LNCAP (cell line): Measurements from ENCODE around the gene DAB1.

Experiments
- TF ChIP-seq, protein P1 (sequence below): fragments of 450-650 bp; IDR thresholded peaks from 2 replicates; pipeline ENCODE4 v1.5.1; 2017; ENCODE audit warnings: mild to moderate bottlenecking

Gene DAB1

DNA sequence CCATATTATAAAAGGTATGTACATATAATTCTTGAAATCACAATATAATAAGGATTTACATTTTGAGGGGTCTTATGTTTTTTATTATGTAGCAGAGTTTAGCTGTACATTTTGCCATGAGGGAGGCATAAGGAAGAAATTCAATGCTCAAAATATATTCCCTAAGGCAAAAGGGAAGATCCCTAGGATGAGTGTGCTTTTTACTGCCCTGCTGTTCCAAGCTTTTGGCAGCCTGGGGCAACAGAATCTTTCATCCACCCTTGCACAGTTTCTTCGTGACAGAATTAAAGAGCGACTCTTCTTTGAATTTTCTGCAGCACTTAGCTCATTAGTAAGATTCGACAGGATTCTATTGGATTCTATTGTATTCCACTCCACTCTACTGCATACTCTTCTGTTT lies 39.5 kb upstream of the DAB1 start:
- TF ChIP-seq, protein P1, sequence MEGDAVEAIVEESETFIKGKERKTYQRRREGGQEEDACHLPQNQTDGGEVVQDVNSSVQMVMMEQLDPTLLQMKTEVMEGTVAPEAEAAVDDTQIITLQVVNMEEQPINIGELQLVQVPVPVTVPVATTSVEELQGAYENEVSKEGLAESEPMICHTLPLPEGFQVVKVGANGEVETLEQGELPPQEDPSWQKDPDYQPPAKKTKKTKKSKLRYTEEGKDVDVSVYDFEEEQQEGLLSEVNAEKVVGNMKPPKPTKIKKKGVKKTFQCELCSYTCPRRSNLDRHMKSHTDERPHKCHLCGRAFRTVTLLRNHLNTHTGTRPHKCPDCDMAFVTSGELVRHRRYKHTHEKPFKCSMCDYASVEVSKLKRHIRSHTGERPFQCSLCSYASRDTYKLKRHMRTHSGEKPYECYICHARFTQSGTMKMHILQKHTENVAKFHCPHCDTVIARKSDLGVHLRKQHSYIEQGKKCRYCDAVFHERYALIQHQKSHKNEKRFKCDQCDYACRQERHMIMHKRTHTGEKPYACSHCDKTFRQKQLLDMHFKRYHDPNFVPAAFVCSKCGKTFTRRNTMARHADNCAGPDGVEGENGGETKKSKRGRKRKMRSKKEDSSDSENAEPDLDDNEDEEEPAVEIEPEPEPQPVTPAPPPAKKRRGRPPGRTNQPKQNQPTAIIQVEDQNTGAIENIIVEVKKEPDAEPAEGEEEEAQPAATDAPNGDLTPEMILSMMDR: no peak

DNA sequence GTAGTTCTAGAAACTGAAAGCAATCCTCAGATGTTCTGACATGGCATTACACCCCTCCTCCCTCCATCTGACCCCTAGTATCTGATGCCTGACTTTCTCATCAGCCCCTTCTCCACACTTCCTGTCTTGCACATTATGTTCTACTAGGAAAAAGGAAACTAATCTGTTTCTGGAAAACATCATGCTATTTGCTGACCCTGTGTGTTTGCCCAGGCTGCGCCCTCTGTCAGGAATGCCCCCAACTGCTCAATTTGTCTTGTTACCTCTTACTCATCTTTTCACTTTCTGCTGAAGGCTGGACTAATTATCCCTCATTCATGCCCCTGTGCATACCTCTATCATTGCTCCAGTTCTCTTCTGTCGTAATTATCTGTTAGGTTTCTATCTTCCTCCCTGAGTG lies 37.5 kb upstream of the DAB1 start:
- TF ChIP-seq, protein P1: no peak

DNA sequence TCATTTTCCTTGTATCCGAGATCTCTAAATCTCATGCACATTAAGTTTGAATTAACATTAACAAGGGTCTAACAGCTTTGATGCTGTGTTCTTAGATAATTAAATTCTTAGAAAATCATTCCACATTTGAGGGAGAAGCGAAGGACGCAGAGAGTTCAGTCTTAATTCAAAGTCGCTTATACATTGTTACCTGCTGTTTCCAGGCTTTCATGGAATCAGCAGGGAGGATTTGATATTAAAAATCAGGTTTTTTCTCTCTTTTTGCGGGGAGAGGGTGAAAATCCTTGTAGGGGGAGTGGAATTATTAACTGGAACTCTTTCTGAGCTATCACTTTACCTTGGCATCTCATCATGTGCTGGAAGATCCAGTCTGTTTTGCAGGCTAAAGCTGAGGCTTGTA lies 27.7 kb upstream of the DAB1 start:
- TF ChIP-seq, protein P1: no peak

DNA sequence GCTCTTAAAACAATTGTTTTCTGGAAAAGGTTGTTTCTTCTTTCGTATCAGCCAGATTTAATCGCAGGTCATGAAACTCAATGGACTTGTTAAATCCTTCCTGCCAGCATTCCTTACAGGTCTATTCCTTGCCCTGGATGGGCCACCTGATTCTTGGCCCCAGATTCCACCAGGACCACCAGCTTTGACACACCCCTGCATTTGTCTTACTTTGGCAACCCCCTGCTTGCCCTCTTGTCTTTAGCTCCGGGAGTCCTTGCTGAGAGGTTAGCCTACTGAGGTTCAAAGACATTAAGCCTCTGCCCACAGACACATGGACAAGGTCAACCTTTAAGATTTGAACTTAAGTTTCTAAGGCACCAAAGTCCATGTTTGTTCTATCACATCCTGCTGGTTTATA lies 27.1 kb upstream of the DAB1 start:
- TF ChIP-seq, protein P1: no peak

DNA sequence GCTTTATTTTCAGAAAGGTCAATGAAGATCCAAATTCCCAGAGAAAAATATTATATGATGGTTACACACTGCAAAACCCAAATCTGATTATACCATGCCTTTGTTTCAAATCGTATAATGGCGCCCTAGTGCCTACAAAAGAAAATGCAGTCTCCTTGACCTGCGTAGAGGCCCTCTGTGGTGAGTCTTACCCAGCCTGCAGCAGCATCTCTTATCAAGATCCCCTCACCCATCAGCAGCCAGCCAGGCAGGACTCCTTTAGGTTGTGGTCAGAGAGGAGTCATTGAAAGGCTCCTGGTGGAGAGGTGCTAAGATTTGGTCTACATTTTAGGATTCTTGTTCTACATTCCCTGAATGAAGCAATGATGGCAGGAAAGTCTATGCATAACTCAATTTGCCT lies 23.7 kb upstream of the DAB1 start:
- TF ChIP-seq, protein P1: no peak

DNA sequence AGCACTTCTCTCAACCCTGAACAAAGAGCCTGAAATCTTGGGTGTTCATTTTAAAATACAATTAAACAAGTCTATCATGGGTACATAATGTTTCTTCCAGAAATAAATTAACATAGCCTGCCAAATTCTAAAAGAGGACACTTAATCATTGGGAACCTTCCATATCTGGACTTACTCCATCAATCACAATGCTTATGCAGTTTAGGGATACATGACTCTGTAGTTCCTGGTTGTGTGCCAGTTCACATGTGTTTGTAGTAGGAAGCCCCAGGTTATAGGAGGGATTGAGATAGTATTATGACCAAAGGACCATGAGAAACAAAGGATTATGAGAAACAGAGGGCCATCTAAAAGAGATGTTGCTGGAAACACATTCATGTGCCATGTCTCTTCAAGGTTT lies 19.1 kb upstream of the DAB1 start:
- TF ChIP-seq, protein P1: no peak

DNA sequence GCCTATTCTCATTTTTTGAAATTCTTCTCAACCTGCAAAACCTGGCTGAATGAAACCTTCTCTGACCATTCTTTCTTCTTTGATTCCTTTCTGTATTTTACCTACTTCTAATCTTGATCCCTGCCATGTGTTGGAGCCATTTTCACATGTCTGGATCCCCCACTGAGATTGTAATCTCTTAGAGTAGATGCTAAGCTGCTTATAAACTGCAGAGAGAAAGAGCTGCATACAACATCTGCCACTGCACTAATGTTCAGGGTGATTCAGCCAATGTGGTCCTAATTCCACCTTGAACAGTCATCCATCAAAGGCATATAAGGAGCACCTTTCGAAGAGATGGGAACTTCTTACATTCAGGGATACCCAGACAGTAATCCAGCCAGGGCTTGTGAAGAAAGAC lies 16.2 kb upstream of the DAB1 start:
- TF ChIP-seq, protein P1: no peak

DNA sequence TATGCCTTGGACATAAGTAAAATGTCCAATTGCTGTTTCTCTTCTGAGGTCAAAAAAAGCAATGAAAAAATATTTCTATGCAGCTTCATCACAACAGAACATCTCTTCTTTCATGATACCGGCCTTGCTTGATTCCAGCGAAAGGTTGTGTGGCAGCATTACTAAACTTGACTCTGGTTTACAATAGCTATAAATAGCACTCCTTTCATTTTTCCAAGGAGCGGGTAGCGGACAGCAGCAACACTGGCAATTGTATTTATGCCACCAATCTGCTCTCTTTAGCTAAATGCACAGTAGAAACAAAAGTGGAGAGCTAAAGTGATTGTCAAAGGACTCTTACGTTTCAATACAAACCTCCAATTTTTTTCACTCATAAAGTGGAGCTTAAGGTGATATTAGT lies 7.5 kb upstream of the DAB1 start:
- TF ChIP-seq, protein P1: no peak
